ENCODE measurements around the gene CYP1A2. TPM values are rescaled to one million over a fixed set of nuclear protein-coding genes. Genes with fewer than 3 reads are reported as not detected.
"Not testable (repeated sequence)": the region's sequence is repeated elsewhere in the genome, so short reads cannot be mapped to it uniquely, and the experiment has no call there.

CYP1A2 gene, protein sequence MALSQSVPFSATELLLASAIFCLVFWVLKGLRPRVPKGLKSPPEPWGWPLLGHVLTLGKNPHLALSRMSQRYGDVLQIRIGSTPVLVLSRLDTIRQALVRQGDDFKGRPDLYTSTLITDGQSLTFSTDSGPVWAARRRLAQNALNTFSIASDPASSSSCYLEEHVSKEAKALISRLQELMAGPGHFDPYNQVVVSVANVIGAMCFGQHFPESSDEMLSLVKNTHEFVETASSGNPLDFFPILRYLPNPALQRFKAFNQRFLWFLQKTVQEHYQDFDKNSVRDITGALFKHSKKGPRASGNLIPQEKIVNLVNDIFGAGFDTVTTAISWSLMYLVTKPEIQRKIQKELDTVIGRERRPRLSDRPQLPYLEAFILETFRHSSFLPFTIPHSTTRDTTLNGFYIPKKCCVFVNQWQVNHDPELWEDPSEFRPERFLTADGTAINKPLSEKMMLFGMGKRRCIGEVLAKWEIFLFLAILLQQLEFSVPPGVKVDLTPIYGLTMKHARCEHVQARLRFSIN
- not detected in 2 replicates for total RNA-seq (2014; rRNA removed; shearing (Covaris generic))

- no peak for DNase-seq (ENCODE audit: low read depth)
Observed at GRCh38 chr15:74748322-74748946, at the start of gene CYP1A2. TSS of gene CYP1A2 (plus strand) at chr15:74748845. CDS start at chr15:74749739, 894 bp downstream.

- no peak for DNase-seq (ENCODE audit: low read depth)
Observed at GRCh38 chr15:74709011-74709410, 39.6 kb upstream of the CYP1A2 start.

GRCh38 chr15:74709892-74710291 lies 38.8 kb upstream of the CYP1A2 start:
- DNase-seq (ENCODE audit: low read depth): no peak

GRCh38 chr15:74710319-74711094 lies 38.1 kb upstream of the CYP1A2 start:
- no peak for DNase-seq (ENCODE audit: low read depth)

GRCh38 chr15:74712311-74712710 lies 36.3 kb upstream of the CYP1A2 start:
- DNase-seq (ENCODE audit: low read depth): no peak

GRCh38 chr15:74716651-74717050 lies 32.0 kb upstream of the CYP1A2 start:
- no peak for DNase-seq (ENCODE audit: low read depth)

- DNase-seq (ENCODE audit: low read depth): no peak
Observed at GRCh38 chr15:74722591-74722990, 26.1 kb upstream of the CYP1A2 start.

GRCh38 chr15:74723187-74723586 lies 25.5 kb upstream of the CYP1A2 start:
- DNase-seq (ENCODE audit: low read depth): no peak

- peak; percentile 72 for DNase-seq (ENCODE audit: low read depth)
Observed at GRCh38 chr15:74723754-74724334, 24.8 kb upstream of the CYP1A2 start.

DNA sequence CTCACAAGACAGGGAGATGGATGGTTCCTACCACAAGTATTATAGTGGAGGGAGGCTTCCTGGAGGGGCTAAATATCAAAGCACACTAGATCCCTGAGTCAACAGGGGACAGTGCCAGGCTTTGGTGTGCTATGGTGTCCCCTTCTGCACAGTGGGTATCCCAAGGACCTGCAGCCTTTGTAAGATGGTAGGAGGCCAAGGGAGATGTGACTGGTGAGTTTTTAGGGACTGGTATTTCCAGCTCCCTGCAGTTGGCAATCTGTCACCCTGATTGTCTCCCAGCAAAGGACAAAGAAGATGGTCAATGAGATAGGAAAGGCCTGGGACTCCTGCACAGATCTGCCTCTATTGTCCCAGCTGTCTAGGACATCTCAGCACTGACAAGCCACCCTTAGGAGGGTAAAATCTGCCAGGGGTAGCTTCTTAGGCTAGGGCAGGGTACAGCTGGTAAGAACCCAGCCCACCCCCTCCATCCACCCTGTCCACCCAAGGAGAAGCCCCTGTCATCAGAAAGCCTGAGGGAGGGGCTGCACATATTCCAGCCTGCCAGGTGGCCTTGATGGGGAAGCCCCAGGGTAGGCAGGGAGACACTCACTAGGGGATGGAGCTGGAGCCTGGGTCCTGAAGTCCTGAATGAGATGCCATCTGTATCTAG lies 23.9 kb upstream of the CYP1A2 start:
- DNase-seq (ENCODE audit: low read depth): no peak

- DNase-seq (ENCODE audit: low read depth): peak; percentile 29
Observed at GRCh38 chr15:74725225-74725774, 23.3 kb upstream of the CYP1A2 start, which contains the start of gene CYP1A1. TSS of gene CYP1A1 (minus strand) at chr15:74725528. CDS start at chr15:74723097, 2,431 bp downstream.

DNA sequence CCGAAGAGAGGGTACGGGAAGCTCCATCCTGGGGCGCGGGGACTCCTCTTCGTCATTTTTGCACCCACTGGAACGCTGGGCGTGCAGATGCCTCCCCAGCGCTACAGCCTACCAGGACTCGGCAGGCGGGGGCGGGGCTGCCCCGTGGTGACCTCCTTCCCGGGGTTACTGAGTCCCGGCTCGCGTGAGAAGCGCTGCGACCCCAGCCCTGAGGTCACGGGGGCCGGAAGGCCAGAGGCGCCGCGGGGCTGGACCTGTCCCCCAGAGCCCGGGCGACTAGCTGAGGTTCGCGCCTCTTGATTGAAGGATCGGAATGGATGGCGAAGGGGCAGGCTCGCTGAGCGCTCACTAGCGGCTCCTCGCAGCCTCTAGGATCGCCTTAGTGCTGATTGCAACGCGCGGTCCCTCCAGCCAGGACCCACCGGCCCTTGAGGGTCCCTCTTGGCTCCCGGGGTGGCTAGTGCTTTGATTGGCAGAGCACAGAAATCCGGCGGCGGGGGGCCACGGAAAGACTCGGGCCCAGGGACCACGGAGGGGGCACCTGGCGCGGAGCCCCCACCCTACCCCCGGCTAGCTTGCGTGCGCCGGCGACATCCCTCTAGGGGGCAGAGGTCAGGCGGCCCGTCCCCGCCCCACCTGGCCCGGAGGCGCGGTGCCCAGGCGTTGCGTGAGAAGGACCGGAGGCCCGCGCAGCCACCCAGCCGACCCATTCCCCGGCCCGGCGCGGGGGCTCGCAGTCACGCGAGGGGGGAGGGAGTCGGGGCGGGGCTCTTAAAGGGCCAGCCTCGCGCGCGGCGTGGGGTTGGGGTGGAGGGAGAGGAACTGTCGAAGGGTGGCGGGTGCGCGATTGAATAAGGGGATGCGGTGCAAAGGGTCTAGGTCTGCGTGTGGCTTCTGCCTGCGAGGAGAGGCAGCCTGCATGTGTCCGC lies 22.5 kb upstream of the CYP1A2 start:
- DNase-seq (ENCODE audit: low read depth): peak; percentile 55

DNA sequence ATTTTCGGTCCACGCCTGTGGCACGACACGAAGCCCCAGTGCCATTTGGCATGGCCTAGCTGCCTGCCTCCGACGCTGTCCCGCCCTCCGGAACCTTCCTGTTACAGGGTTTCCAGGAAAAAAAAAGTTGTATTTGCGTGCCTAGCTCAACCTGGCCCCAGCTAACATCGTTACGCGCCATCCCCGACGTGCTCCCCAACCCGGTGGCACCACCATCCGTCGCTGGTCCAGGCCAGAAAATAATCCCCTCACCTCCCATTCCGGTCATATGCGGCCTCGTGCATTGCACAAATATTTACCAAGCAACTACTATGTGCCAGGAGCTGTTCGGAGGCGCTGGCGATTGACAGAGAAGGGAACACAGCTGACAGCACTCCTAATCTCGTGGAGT lies 21.9 kb upstream of the CYP1A2 start:
- DNase-seq (ENCODE audit: low read depth): no peak

- DNase-seq (ENCODE audit: low read depth): peak; percentile 18
Observed at GRCh38 chr15:74727727-74728126, 20.9 kb upstream of the CYP1A2 start.

- not testable (repeated sequence) for DNase-seq (ENCODE audit: low read depth)
Observed at GRCh38 chr15:74728699-74729098, 19.9 kb upstream of the CYP1A2 start.

DNA sequence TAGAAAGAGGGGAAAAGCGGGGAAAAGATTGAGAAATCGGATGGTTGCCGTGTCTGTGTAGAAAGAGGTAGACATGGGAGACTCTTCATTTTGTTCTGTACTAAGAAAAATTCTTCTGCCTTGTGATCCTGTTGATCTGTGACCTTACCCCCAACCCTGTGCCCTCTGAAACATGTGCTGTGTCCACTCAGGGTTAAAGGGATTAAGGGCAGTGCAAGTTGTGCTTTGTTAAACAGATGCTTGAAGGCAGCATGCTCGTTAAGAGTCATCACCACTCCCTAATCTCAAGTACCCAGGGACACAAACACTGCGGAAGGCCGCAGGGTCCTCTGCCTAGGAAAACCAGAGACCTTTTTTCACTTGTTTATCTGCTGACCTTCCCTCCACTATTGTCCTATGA lies 19.3 kb upstream of the CYP1A2 start:
- DNase-seq (ENCODE audit: low read depth): not testable (repeated sequence)

DNA sequence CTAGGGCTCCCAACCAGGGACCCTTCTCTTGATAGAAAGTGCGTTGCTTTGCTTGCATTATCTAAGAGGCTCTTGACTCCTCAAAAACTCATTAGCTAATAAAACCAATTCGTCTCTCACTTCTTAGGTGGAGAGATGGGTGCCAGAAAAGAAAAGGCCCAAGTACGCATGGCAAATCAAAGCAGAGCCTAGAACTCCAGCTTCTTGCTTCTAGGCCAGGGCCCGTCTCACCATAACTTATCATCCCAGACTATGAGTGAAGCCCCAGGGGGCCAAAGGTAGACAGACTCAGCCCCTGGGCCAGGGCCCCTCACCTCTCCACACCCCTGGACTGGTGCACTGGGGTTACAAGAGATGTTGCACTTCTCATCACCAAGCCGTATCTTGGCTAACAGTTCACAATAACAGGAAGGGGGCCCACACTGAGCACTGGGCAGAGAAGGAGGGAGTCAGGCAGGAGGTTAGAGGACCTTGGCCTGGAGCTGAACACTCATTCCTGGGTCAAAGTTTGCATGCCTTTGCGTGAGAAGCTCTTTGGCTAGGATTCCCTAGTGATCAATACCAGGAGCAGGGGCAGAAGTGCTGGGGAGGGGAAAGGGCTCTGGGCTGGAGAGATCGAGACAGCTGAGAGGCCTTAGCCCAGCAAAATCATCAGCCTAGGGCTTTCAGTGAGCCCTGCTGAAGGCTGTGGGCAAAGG lies 17.9 kb upstream of the CYP1A2 start:
- no peak for DNase-seq (ENCODE audit: low read depth)

GRCh38 chr15:74732846-74733245 lies 15.8 kb upstream of the CYP1A2 start:
- no peak for DNase-seq (ENCODE audit: low read depth)

DNA sequence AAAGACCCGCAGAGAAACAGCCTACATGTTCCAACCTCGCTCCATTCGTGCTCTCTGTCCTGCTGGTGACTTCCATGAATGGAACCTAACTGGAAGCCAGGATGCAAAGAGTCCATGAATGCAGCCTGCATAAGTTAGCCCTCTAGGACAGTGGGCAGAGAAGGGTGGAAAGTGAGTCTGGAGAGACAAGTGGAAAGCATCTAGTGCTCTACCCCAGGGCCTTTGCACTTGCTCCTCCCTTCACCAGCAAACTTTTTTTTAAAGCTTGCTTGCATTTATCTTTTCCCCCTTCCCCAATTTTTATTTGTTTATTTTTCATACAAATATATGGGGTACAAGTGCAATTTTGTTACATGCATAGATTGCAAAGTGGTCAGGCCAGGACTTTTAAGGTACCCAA lies 15.4 kb upstream of the CYP1A2 start:
- no peak for DNase-seq (ENCODE audit: low read depth)

Measured in RPMI7951 (cell line).